CD14-positive monocyte (primary cell): ENCODE data around the gene TAS1R3. TPM values are rescaled to one million over a fixed set of nuclear protein-coding genes. Genes with fewer than 3 reads are reported as not detected.
A peak's percentile ranks its signal among the peaks of the same experiment; 100 is the strongest.

Source experiments
- DNase-seq, 3 donors: peaks; one replicate each; pipeline ENCODE4 v3.0.0-alpha.2; 2011 to 2022
- H2AFZ ChIP-seq: 2 replicates; pipeline ENCODE4 v1.6.0; 2012; ENCODE audit warnings: mild to moderate bottlenecking, low read depth, low read length, inconsistent platforms; ENCODE audit not compliant: insufficient read depth, poor library complexity, severe bottlenecking
- H3K27ac ChIP-seq, 2 donors: 1 replicate in 1 of 2; 2 replicates in 1 of 2; pipeline ENCODE4 v1.5.1; 2012 to 2013; ENCODE audit warnings: low read length in 2 of 2, control low read depth in 1 of 2, inconsistent platforms in 1 of 2, low read depth in 1 of 2, mild to moderate bottlenecking in 1 of 2
- H3K27me3 ChIP-seq, 2 donors: one replicate each; pipeline versions ENCODE4 v1.6.0 to v1.6.1; 2011 to 2013; ENCODE audit warnings: low read length in 2 of 2; ENCODE audit not compliant: control insufficient read depth in 2 of 2, insufficient read depth in 2 of 2
- H3K36me3 ChIP-seq, 2 donors: replicated peaks in 1 of 2; 1 replicate in 1 of 2; 2 replicates in 1 of 2; pipeline versions ENCODE4 v1.5.1 to v1.6.1; 2012 to 2013; ENCODE audit warnings: low read length in 2 of 2, control low read depth in 1 of 2, inconsistent platforms in 1 of 2, mild to moderate bottlenecking in 1 of 2; ENCODE audit not compliant: insufficient read depth in 2 of 2, control insufficient read depth in 1 of 2
- H3K4me1 ChIP-seq, 2 donors: 1 replicate in 1 of 2; 2 replicates in 1 of 2; pipeline versions ENCODE4 v1.5.1 to v1.6.1; 2012 to 2013; ENCODE audit warnings: low read length in 2 of 2, control low read depth in 1 of 2, inconsistent platforms in 1 of 2, mild to moderate bottlenecking in 1 of 2, moderate library complexity in 1 of 2; ENCODE audit not compliant: insufficient read depth in 2 of 2, control insufficient read depth in 1 of 2
- H3K4me2 ChIP-seq: replicated peaks from 2 replicates; pipeline ENCODE3; 2012; ENCODE audit warnings: low read length, moderate library complexity, mild to moderate bottlenecking; ENCODE audit not compliant: poor library complexity, severe bottlenecking; ENCODE audit errors: extremely low read depth
- H3K4me3 ChIP-seq, 3 experiments: fragments of 200-600 bp in 1 of 3; sonication (generic) in 1 of 3; replicated peaks in 1 of 3; 1 replicate in 2 of 3; 2 replicates in 1 of 3; pipeline ENCODE4 v1.5.1; 2011 to 2013; ENCODE audit warnings: low read length in 3 of 3, mild to moderate bottlenecking in 3 of 3, control low read depth in 2 of 3, low read depth in 2 of 3, inconsistent platforms in 1 of 3, moderate library complexity in 1 of 3
- H3K79me2 ChIP-seq: 2 replicates; pipeline ENCODE4 v1.6.0; 2012; ENCODE audit warnings: mild to moderate bottlenecking, control low read depth, inconsistent platforms, low read length, moderate library complexity; ENCODE audit not compliant: insufficient read depth
- H3K9ac ChIP-seq: 2 replicates; pipeline ENCODE4 v1.6.0; 2017; ENCODE audit warnings: low read length, mild to moderate bottlenecking; ENCODE audit not compliant: insufficient read depth, poor library complexity, severe bottlenecking
- H3K9me3 ChIP-seq, 2 donors: replicated peaks in 1 of 2; 1 replicate in 1 of 2; 2 replicates in 1 of 2; pipeline versions ENCODE4 v1.5.1 to v1.6.1; 2012 to 2013; ENCODE audit warnings: low read length in 2 of 2, control low read depth in 1 of 2; ENCODE audit not compliant: control insufficient read depth in 1 of 2, insufficient read depth in 1 of 2
- H4K20me1 ChIP-seq: 2 replicates; pipeline ENCODE4 v1.6.0; 2012; ENCODE audit warnings: mild to moderate bottlenecking, low read length, control low read depth, moderate library complexity; ENCODE audit not compliant: insufficient read depth
- H3K27ac Mint-ChIP-seq, 7 donors: one replicate each; pipeline ENCODE4 v1.8.0; 2020; ENCODE audit warnings: mild to moderate bottlenecking in 7 of 7, mixed read lengths in 7 of 7, moderate library complexity in 6 of 7, inconsistent platforms in 2 of 7
- H3K27me3 Mint-ChIP-seq, 3 donors: one replicate each; pipeline ENCODE4 v1.8.0; 2021 to 2022; ENCODE audit warnings: low read depth in 3 of 3, mild to moderate bottlenecking in 3 of 3, mixed read lengths in 3 of 3, moderate library complexity in 3 of 3, inconsistent platforms in 1 of 3
- H3K36me3 Mint-ChIP-seq, 2 donors: one replicate each; pipeline ENCODE4 v1.8.0; 2020; ENCODE audit warnings: mixed read lengths in 2 of 2, inconsistent platforms in 1 of 2, mild to moderate bottlenecking in 1 of 2
- H3K4me1 Mint-ChIP-seq: one replicate; pipeline ENCODE4 v1.8.0; 2020; ENCODE audit warnings: mild to moderate bottlenecking, mixed read lengths
- H3K4me3 Mint-ChIP-seq, 2 donors: one replicate each; pipeline ENCODE4 v1.8.0; 2020; ENCODE audit warnings: mild to moderate bottlenecking in 2 of 2, mixed read lengths in 2 of 2, moderate library complexity in 1 of 2
- H3K9me3 Mint-ChIP-seq, 7 donors: one replicate each; pipeline ENCODE4 v1.8.0; 2020 to 2022; ENCODE audit warnings: mixed read lengths in 7 of 7, mild to moderate bottlenecking in 6 of 7, moderate library complexity in 6 of 7, inconsistent platforms in 2 of 7
- CTCF ChIP-seq: fragments of 200-600 bp; IDR thresholded peaks from one replicate; pipeline ENCODE4 v1.8.0; 2022; ENCODE audit warnings: antibody characterized with exemption, mild to moderate bottlenecking
- WGBS: methylation state at CpG from one replicate; pipeline ENCODE4 v1.1.5; 2013; ENCODE audit warnings: missing lambda C conversion rate; ENCODE audit not compliant: insufficient coverage; 5-methylcytosine and 5-hydroxymethylcytosine counted together
- intact Hi-C, 2 donors: fragments of 100-400 bp; cut with micrococcal nuclease; formaldehyde crosslinking; loops; one replicate each; pipeline versions ENCODE4 v1.15.0 to v1.15.1; 2023
- polyA plus RNA-seq, 3 donors: library from polyadenylated mRNA; depleted of rRNA in 1 of 3; unstranded in 2 of 3; stranded (reverse) in 1 of 3; fragments of 300-500 nt in 2 of 3; fragments of >200 nt in 1 of 3; fragmentation: Illumina TruSeq in 2 of 3; gene quantifications; 1 replicate in 2 of 3; 2 replicates in 1 of 3; pipeline ENCODE4 v1.2.3, GENCODE V29; 2012 to 2021

The TAS1R3 gene
- polyA plus RNA-seq, 3 donors: 0.45 TPM; not detected in 2

GRCh38 chr1:1374929-1375662, 44.0 kb downstream of the TAS1R3 start, which contains the start of gene AURKAIP1:
Gene AURKAIP1, minus strand, starts transcription at chr1:1375207. Its CDS starts 451 bp downstream, at chr1:1374756.
- peak; percentile 100 for DNase-seq
- peak within 1 kb of the TSS; percentile 96 for H3K9ac ChIP-seq
- Mint-ChIP-seq H3K27me3 (peaks cover 3 to 4% (median 3%) of the 10 kb centered on the region in 3 donors), H3K36me3 (peaks cover 8 to 12% of the 10 kb centered on the region in 2 donors), H3K9me3 (peaks cover 0 to 2% (median 0%) of the 10 kb centered on the region in 7 donors), H3K4me1 (peaks cover 39% of the 10 kb centered on the region), H3K4me3 (peak within 1 kb of the TSS; percentile 81 to 90), H3K27ac (peak within 1 kb of the TSS; percentile 95 to 99 (median 97))
- peak within 1 kb of the TSS; percentile 87 for H2AFZ ChIP-seq
- peaks cover 19% of the 10 kb centered on the region for H4K20me1 ChIP-seq
- H3K4me2 ChIP-seq: peak within 1 kb of the TSS; percentile 72
- H3K9me3 ChIP-seq: no peaks in the 10 kb centered on the region
- H3K27ac ChIP-seq: peak within 1 kb of the TSS; percentile 88 to 94
- TF ChIP-seq CTCF: peak; percentile 24
- peaks cover 0 to 9% of the 10 kb centered on the region in 2 donors for H3K36me3 ChIP-seq
- under 1% methylated on average over 85 of the region's 85 CpGs for WGBS
- H3K27me3 ChIP-seq: no peaks in the 10 kb centered on the region
- H3K79me2 ChIP-seq: peaks cover 20% of the 10 kb centered on the region
- H3K4me3 ChIP-seq: peak within 1 kb of the TSS; percentile 82 to 92 (median 83)
- intact Hi-C loops: loop anchor here in 1 of 2 donors (5.0 to 10.0 kb wide), 3 partner anchors 68 to 360 kb away; partner anchors contain the start of genes ACAP3, C1orf159, ISG15 and PUSL1
- peaks cover 37 to 49% of the 10 kb centered on the region in 2 donors for H3K4me1 ChIP-seq

- intact Hi-C loops: loop anchor here in 1 of 2 donors (5.0 to 10.0 kb wide), 3 partner anchors 69 to 362 kb away; partner anchors contain the start of genes ACAP3, C1orf159, ISG15 and PUSL1
- no peak for TF ChIP-seq CTCF
- Histone ChIP-seq H2AFZ (no peak overlapping the region), H3K79me2 (peaks cover 20% of the 10 kb centered on the region), H3K27me3 (no peaks in the 10 kb centered on the region), H3K4me1 (peaks cover 24 to 35% of the 10 kb centered on the region in 2 donors), H4K20me1 (peaks cover 15% of the 10 kb centered on the region), H3K4me2 (no peak overlapping the region), H3K9ac (no peak overlapping the region), H3K27ac (peak overlapping the region in 1 of 2 donors; percentile 88), H3K4me3 (no peak overlapping the region), H3K9me3 (no peaks in the 10 kb centered on the region), H3K36me3 (peaks cover 2 to 18% of the 10 kb centered on the region in 2 donors)
- no peak for DNase-seq
- no peaks in the 10 kb centered on the region for H3K27me3 Mint-ChIP-seq
- H3K9me3 Mint-ChIP-seq: no peaks in the 10 kb centered on the region
- H3K4me1 Mint-ChIP-seq: peaks cover 23% of the 10 kb centered on the region
- H3K4me3 Mint-ChIP-seq: peak overlapping the region in 1 of 2 donors; percentile 2
- peak overlapping the region in 5 of 7 donors; percentile 63 to 98 (median 87) for H3K27ac Mint-ChIP-seq
- peaks cover 11 to 18% of the 10 kb centered on the region in 2 donors for H3K36me3 Mint-ChIP-seq
- WGBS: 97% methylated on average over 8 of the region's 10 CpGs
Measured at GRCh38 chr1:1376551-1377226, 45.6 kb downstream of the TAS1R3 start.
